GM12878 (cell line): Measurements from ENCODE around the gene NEB. TPM values are rescaled to one million over a fixed set of nuclear protein-coding genes. Genes with fewer than 3 reads are reported as not detected.

Experiments used
- ATAC-seq: fragments of 200-7000 bp; cut with Tn5 transposase; 3 replicates; pipeline ENCODE4 v1.9.1; 2020; ENCODE audit warnings: mild to moderate bottlenecking, moderate library complexity
- BruUV-seq: library from RNA; stranded (reverse); fragments of 400-500 nt; replicated peaks from 2 replicates; lab custom pipeline; 2021; lab: Mats Ljungman, UMichigan
- CTCF ChIA-PET: fragments of 300-600 bp; sonication (Branson Sonifier 250); formaldehyde crosslinking; extraction: SDS; loops from one replicate; lab custom pipeline; 2021; ENCODE audit warnings: inconsistent platforms; lab: Yijun Ruan, JAX
- POLR2A ChIA-PET: fragments of 350-600 bp; formaldehyde crosslinking; extraction: SDS; loops from one replicate; lab custom pipeline; 2021; ENCODE audit warnings: inconsistent platforms; lab: Charles Lee
- RAD21 ChIA-PET: fragments of 300-600 bp; sonication (Branson Sonifier 250); formaldehyde crosslinking; loops from one replicate; lab custom pipeline; 2023; ENCODE audit warnings: antibody characterized with exemption; ENCODE audit not compliant: unreplicated experiment; lab: Charles Lee
- SMC1A ChIA-PET: fragments of 300-600 bp; sonication (Branson Sonifier 250); formaldehyde crosslinking; loops from one replicate; lab custom pipeline; 2023; ENCODE audit not compliant: unreplicated experiment, uncharacterized antibody; lab: Charles Lee
- DNase-seq: peaks from one replicate; pipeline ENCODE4 v3.0.0-alpha.2; 2011; ENCODE audit warnings: low read depth, low spot score
- FAIRE-seq: peaks from 3 replicates; lab custom pipeline; 2011; peaks lifted over from hg19 to GRCh38; lab: Jason Lieb, UNC
- H2AFZ ChIP-seq: 2 replicates; pipeline ENCODE4 v1.6.0; 2011; ENCODE audit warnings: low read depth, low read length, control low read depth; ENCODE audit not compliant: control insufficient read depth
- H3K27ac ChIP-seq: 2 replicates; pipeline ENCODE4 v1.5.1; 2011; ENCODE audit warnings: control low read depth; ENCODE audit not compliant: control insufficient read depth, insufficient read depth
- H3K27me3 ChIP-seq, 2 experiments: replicated peaks in 1 of 2; 2 replicates each; pipeline versions ENCODE4 v1.6.0 to v1.6.1; 2011; ENCODE audit warnings: low read length in 1 of 2; ENCODE audit not compliant: control insufficient read depth in 2 of 2, insufficient read depth in 2 of 2
- H3K36me3 ChIP-seq, 2 experiments: 2 replicates each; pipeline ENCODE4 v1.5.1; 2011; ENCODE audit warnings: low read length in 1 of 2; ENCODE audit not compliant: control insufficient read depth in 2 of 2, insufficient read depth in 2 of 2
- H3K4me1 ChIP-seq: 2 replicates; pipeline ENCODE4 v1.6.1; 2011; ENCODE audit warnings: mild to moderate bottlenecking, low read length, moderate library complexity, mixed read lengths; ENCODE audit not compliant: control insufficient read depth, insufficient read depth
- H3K4me2 ChIP-seq: 2 replicates; pipeline ENCODE4 v1.6.0; 2011; ENCODE audit warnings: control low read depth; ENCODE audit not compliant: control insufficient read depth, insufficient read depth
- H3K4me3 ChIP-seq: fragments of 200-600 bp; sonication (generic); 2 replicates; pipeline ENCODE4 v1.5.1; 2016
- H3K79me2 ChIP-seq: 2 replicates; pipeline ENCODE4 v1.6.0; 2011; ENCODE audit warnings: low read length; ENCODE audit not compliant: control insufficient read depth, insufficient read depth
- H3K9ac ChIP-seq: 2 replicates; pipeline ENCODE4 v1.8.0; 2011; ENCODE audit warnings: low read length, control low read depth, mixed read lengths; ENCODE audit not compliant: control insufficient read depth, insufficient read depth
- H3K9me3 ChIP-seq: replicated peaks from 3 replicates; pipeline ENCODE4 v1.5.1; 2011; ENCODE audit warnings: mild to moderate bottlenecking, low read length; ENCODE audit not compliant: control insufficient read depth, insufficient read depth
- H4K20me1 ChIP-seq: 2 replicates; pipeline ENCODE4 v1.6.0; 2011; ENCODE audit not compliant: control insufficient read depth, insufficient read depth
- ESRRA ChIP-seq: IDR thresholded peaks from 2 replicates; pipeline ENCODE4 v1.6.1; 2012; ENCODE audit warnings: mild to moderate bottlenecking, low read length, improper control_type of control experiment
- EZH2 ChIP-seq: IDR thresholded peaks from 2 replicates; pipeline ENCODE4 v1.6.1; 2012; ENCODE audit warnings: low read depth, mild to moderate bottlenecking, control low read depth, inconsistent platforms, low read length, borderline replicate concordance; ENCODE audit not compliant: control insufficient read depth
- PAX8 ChIP-seq: fragments of 450-650 bp; IDR thresholded peaks from 2 replicates; pipeline ENCODE4 v1.6.1; 2017; ENCODE audit warnings: mild to moderate bottlenecking, moderate library complexity
- RAD21 ChIP-seq: IDR thresholded peaks from 2 replicates; pipeline ENCODE4 v1.6.1; 2011; ENCODE audit warnings: mild to moderate bottlenecking, low read depth, low read length, moderate library complexity; ENCODE audit not compliant: insufficient read depth
- RBBP5 ChIP-seq: fragments of 200-600 bp; sonication (generic); conservative IDR thresholded peaks from 2 replicates; pipeline ENCODE4 v1.6.1; 2016
- RELA ChIP-seq: fragments of 450-650 bp; IDR thresholded peaks from 2 replicates; pipeline ENCODE4 v1.8.0; 2014; ENCODE audit warnings: borderline replicate concordance; ENCODE audit not compliant: partially characterized antibody
- YBX1 ChIP-seq: fragments of 450-650 bp; IDR thresholded peaks from 2 replicates; pipeline ENCODE4 v1.6.1; 2016; ENCODE audit warnings: antibody characterized with exemption
- WGBS: methylation state at CpG from one replicate; pipeline ENCODE4 v1.1.6; 2016; ENCODE audit warnings: low lambda C conversion rate; ENCODE audit not compliant: insufficient replicate concordance, insufficient coverage; ENCODE audit errors: missing lambda C conversion rate; 5-methylcytosine and 5-hydroxymethylcytosine counted together
- in situ Hi-C: fragments of 300-500 bp; cut with MboI; formaldehyde crosslinking; loops from 9 replicates; pipeline ENCODE4 v1.14.3; 2018; ENCODE audit warnings: mixed read lengths
- intact Hi-C: fragments of 100-400 bp; cut with micrococcal nuclease; formaldehyde crosslinking; loops from one replicate; pipeline ENCODE4 v1.14.2; 2022; ENCODE audit not compliant: unreplicated experiment
- polyA plus RNA-seq, 11 experiments: library from polyadenylated mRNA; depleted of rRNA in 4 of 11; unstranded in 6 of 11; stranded (reverse) in 5 of 11; fragments of >200 nt; fragmentation: Nextera tagmentation in 4 of 11; fragmentation: Illumina TruSeq in 1 of 11; extraction: Ambion mirVana in 4 of 11; extraction: Trizol in 1 of 11; gene quantifications; 1 replicate in 1 of 11; 2 replicates in 10 of 11; pipeline versions ENCODE4 v1.2.1 to v1.2.3, GENCODE V29; 2011 to 2016; ENCODE audit warnings: inconsistent platforms in 2 of 11, missing spikeins in 2 of 11, low read depth in 1 of 11
- total RNA-seq, 4 experiments: library from RNA; depleted of rRNA in 3 of 4; stranded (reverse); fragments of >200 nt in 3 of 4; fragmentation: Illumina TruSeq in 1 of 4; extraction: Trizol in 1 of 4; gene quantifications; 2 replicates each; pipeline versions ENCODE4 v1.2.1 to v1.2.3, GENCODE V29; 2013 to 2021
- TF ChIP-seq, protein P1 (sequence below): fragments of 450-650 bp; IDR thresholded peaks from 2 replicates; pipeline ENCODE4 v1.6.1; 2017; ENCODE audit warnings: antibody characterized with exemption, mild to moderate bottlenecking, moderate library complexity

NEB gene
- total and polyA plus RNA-seq, 10 of the 15 experiments (the other 5 are each of a cell fraction or from before 2014, with no cell fraction given): 0.04 to 0.77 (median 0.12) TPM

DNA sequence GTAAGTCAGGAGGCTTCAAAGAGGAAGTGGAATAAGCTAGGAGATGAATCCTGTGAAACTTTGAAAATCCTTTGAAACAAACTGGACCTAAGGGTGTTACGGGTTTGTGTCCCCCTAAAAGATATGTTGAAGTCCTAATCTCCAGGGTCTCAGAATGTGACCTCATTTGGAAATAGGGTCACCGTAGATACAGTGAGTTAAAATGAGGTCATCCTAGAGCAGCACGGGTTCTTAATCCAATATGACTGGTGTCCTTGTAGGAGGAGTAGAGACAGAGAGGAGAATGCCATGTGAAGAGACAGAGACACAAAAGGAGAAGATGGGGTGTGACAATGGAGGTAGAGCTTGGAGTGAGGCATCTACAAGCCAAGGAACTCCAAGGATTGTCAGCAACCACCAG is 26.9 kb upstream of the NEB start:
- no peak for DNase-seq
- Histone ChIP-seq H3K27me3 (no peaks in the 10 kb centered on the region), H2AFZ (no peak overlapping the region), H3K9ac (no peak overlapping the region), H3K27ac (no peak overlapping the region), H4K20me1 (no peaks in the 10 kb centered on the region), H3K4me1 (no peaks in the 10 kb centered on the region), H3K36me3 (no peaks in the 10 kb centered on the region), H3K79me2 (no peaks in the 10 kb centered on the region), H3K9me3 (no peaks in the 10 kb centered on the region), H3K4me2 (no peak overlapping the region), H3K4me3 (no peak overlapping the region)
- POLR2A ChIA-PET: no interaction called here
- 90% methylated on average over 3 of the region's 3 CpGs for whole genome bisulfite sequencing
- RAD21 ChIA-PET: no interaction called here
- intact Hi-C loops (no loop called here), in situ Hi-C loops (no loop called here)
- TF ChIP-seq RBBP5 (no peak), RAD21 (no peak), YBX1 (no peak), PAX8 (no peak), ESRRA (no peak), RELA (no peak), EZH2 (no peak)
- TF ChIP-seq, protein P1, sequence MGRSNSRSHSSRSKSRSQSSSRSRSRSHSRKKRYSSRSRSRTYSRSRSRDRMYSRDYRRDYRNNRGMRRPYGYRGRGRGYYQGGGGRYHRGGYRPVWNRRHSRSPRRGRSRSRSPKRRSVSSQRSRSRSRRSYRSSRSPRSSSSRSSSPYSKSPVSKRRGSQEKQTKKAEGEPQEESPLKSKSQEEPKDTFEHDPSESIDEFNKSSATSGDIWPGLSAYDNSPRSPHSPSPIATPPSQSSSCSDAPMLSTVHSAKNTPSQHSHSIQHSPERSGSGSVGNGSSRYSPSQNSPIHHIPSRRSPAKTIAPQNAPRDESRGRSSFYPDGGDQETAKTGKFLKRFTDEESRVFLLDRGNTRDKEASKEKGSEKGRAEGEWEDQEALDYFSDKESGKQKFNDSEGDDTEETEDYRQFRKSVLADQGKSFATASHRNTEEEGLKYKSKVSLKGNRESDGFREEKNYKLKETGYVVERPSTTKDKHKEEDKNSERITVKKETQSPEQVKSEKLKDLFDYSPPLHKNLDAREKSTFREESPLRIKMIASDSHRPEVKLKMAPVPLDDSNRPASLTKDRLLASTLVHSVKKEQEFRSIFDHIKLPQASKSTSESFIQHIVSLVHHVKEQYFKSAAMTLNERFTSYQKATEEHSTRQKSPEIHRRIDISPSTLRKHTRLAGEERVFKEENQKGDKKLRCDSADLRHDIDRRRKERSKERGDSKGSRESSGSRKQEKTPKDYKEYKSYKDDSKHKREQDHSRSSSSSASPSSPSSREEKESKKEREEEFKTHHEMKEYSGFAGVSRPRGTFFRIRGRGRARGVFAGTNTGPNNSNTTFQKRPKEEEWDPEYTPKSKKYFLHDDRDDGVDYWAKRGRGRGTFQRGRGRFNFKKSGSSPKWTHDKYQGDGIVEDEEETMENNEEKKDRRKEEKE: no peak
- CTCF ChIA-PET: interaction anchor here (1.9 kb wide), 1 partner anchor 10 kb away, joined by 6 read pairs; no protein-coding TSS in a partner anchor
- no peak for ATAC-seq
- FAIRE-seq: no peak
- SMC1A ChIA-PET: no interaction called here
- no TSS peak for BruUV-seq
